CD4-positive, alpha-beta memory T cell (primary cell): ENCODE data around the gene PTPN4. TPM values are rescaled to one million over a fixed set of nuclear protein-coding genes. Genes with fewer than 3 reads are reported as not detected.

Experiments
- CTCF ChIA-PET: fragments of 350-600 bp; sonication (Branson Sonifier 250); formaldehyde crosslinking; loops from one replicate; lab custom pipeline; 2021; ENCODE audit warnings: inconsistent platforms; ENCODE audit not compliant: partially characterized antibody; lab: Charles Lee
- POLR2A ChIA-PET: fragments of 350-600 bp; sonication (Branson Sonifier 250); formaldehyde crosslinking; loops from one replicate; lab custom pipeline; 2021; ENCODE audit not compliant: partially characterized antibody; lab: Charles Lee
- DNase-seq, 5 donors: peaks; one replicate each; pipeline versions ENCODE4 v3.0.0 to v3.0.0-alpha.2; 2020 to 2022; ENCODE audit warnings: mixed read lengths in 1 of 5
- H3K27ac ChIP-seq: one replicate; pipeline ENCODE4 v1.7.0; 2013; ENCODE audit warnings: low read depth, low read length
- H3K27me3 ChIP-seq: 2 replicates; pipeline ENCODE4 v1.7.0; 2013; ENCODE audit warnings: mild to moderate bottlenecking, low read length, moderate library complexity; ENCODE audit not compliant: insufficient read depth
- H3K36me3 ChIP-seq: 2 replicates; pipeline ENCODE4 v1.7.0; 2013; ENCODE audit warnings: mild to moderate bottlenecking, low read length, moderate library complexity; ENCODE audit not compliant: insufficient read depth
- H3K4me1 ChIP-seq: 2 replicates; pipeline ENCODE4 v1.7.0; 2013; ENCODE audit warnings: mild to moderate bottlenecking, low read length, moderate library complexity; ENCODE audit not compliant: insufficient read depth
- H3K4me3 ChIP-seq, 2 donors: one replicate each; pipeline ENCODE4 v1.7.0; 2013; ENCODE audit warnings: low read length in 2 of 2, mild to moderate bottlenecking in 1 of 2
- H3K9me3 ChIP-seq, 2 donors: one replicate each; pipeline ENCODE4 v1.7.0; 2013; ENCODE audit warnings: low read length in 2 of 2, control low read depth in 1 of 2; ENCODE audit not compliant: control insufficient read depth in 1 of 2
- H3K27ac Mint-ChIP-seq, 7 donors: one replicate each; pipeline ENCODE4 v1.8.0; 2020 to 2021; ENCODE audit warnings: mixed read lengths in 7 of 7, mild to moderate bottlenecking in 6 of 7, inconsistent platforms in 3 of 7, moderate library complexity in 3 of 7
- H3K27me3 Mint-ChIP-seq, 2 donors: one replicate each; pipeline ENCODE4 v1.8.0; 2020 to 2021; ENCODE audit warnings: mixed read lengths in 2 of 2
- H3K36me3 Mint-ChIP-seq, 2 donors: one replicate each; pipeline ENCODE4 v1.8.0; 2020 to 2021; ENCODE audit warnings: mixed read lengths in 2 of 2, inconsistent platforms in 1 of 2, mild to moderate bottlenecking in 1 of 2
- H3K4me1 Mint-ChIP-seq, 4 donors: one replicate each; pipeline ENCODE4 v1.8.0; 2020 to 2021; ENCODE audit warnings: mixed read lengths in 4 of 4, mild to moderate bottlenecking in 1 of 4
- H3K4me3 Mint-ChIP-seq, 8 donors: one replicate each; pipeline ENCODE4 v1.8.0; 2020 to 2021; ENCODE audit warnings: mixed read lengths in 8 of 8, mild to moderate bottlenecking in 7 of 8, moderate library complexity in 6 of 8, inconsistent platforms in 3 of 8
- H3K9me3 Mint-ChIP-seq, 8 donors: one replicate each; pipeline ENCODE4 v1.8.0; 2020 to 2021; ENCODE audit warnings: mixed read lengths in 8 of 8, mild to moderate bottlenecking in 5 of 8, inconsistent platforms in 3 of 8, moderate library complexity in 1 of 8
- intact Hi-C: fragments of 100-400 bp; cut with micrococcal nuclease; formaldehyde crosslinking; loops from one replicate; pipeline ENCODE4 v1.15.1; 2023
- polyA plus RNA-seq, 2 donors: library from polyadenylated mRNA; unstranded; fragments of 300-500 nt; fragmentation: Illumina TruSeq; gene quantifications; one replicate each; pipeline ENCODE4 v1.2.3, GENCODE V29; 2021
- total RNA-seq, 2 experiments: library from RNA; stranded (reverse); gene quantifications; one replicate each; pipeline ENCODE4 v1.2.3, GENCODE V29; 2021

The PTPN4 gene
- total and polyA plus RNA-seq, 4 experiments from 2014 or later, result 83.1 to 137 (median 92.9) TPM

DNA sequence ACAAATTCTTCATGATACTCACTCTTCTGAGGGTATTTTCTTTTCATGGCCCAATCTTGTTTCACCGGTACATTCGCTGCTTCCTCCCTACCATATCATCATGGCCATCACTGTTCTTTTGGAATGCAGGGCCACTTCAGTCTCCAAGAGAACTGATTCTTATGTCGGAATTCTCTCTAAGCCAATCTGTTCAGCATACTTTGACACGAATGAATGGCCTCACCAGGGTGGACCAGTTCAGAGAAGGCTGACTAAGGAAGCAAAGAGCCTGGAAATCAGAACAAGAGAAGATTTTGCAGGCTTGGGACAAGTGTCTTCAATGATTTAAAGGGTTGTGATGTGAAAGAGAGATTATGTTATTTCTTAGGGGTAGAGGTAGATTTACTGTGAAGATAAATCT lies 248.1 kb downstream of the PTPN4 start:
- Mint-ChIP-seq H3K27me3 (peaks cover 0 to 2% of the 10 kb centered on the region in 2 donors), H3K36me3 (no peaks in the 10 kb centered on the region), H3K4me1 (peaks cover 5 to 7% (median 6%) of the 10 kb centered on the region in 4 donors), H3K4me3 (no peak overlapping the region), H3K27ac (peak overlapping the region in 1 of 7 donors; percentile 3), H3K9me3 (no peaks in the 10 kb centered on the region)
- H3K9me3 ChIP-seq, result no peaks in the 10 kb centered on the region
- CTCF ChIA-PET, result no interaction called here
- no peaks in the 10 kb centered on the region for H3K36me3 ChIP-seq
- POLR2A ChIA-PET, result no interaction called here
- H3K27ac ChIP-seq, result no peak overlapping the region
- no peaks in the 10 kb centered on the region for H3K27me3 ChIP-seq
- no peak for DNase-seq
- intact Hi-C loops, result no loop called here
- H3K4me1 ChIP-seq, result peaks cover 5% of the 10 kb centered on the region
- no peak overlapping the region for H3K4me3 ChIP-seq

DNA sequence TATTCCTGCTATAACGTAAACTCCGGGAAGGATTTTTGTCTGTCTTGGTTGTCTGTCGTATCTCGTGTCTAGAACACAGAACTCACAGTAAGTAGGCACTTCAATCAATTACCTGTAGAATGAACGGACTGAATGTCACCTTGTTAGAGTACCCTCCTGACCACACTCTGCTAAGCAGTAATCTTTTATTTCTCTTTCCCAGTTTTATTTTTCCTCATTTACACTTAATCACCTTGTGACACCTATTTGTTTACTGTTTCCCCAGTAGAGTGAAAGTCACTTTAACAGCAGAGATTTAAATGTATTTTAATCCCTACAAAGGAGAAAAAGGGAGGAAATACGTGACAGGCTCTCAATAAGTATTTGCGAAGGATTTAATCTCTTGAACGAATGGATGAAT lies 252.6 kb downstream of the PTPN4 start:
- peak overlapping the region in 6 of 7 donors; percentile 0 to 72 (median 37) for H3K27ac Mint-ChIP-seq
- no peaks in the 10 kb centered on the region for H3K9me3 Mint-ChIP-seq
- Histone ChIP-seq H3K4me3 (peak overlapping the region; percentile 52 to 76), H3K36me3 (no peaks in the 10 kb centered on the region), H3K9me3 (no peaks in the 10 kb centered on the region), H3K27ac (peak overlapping the region; percentile 55), H3K27me3 (no peaks in the 10 kb centered on the region), H3K4me1 (peaks cover 15% of the 10 kb centered on the region)
- CTCF ChIA-PET, result interaction anchor here (0.7 to 1.9 kb wide), 6 partner anchors 15 to 1838 kb away, joined by 3 to 7 read pairs (median 4); no protein-coding TSS in a partner anchor
- H3K4me3 Mint-ChIP-seq, result peak overlapping the region; percentile 66 to 84 (median 80)
- intact Hi-C loops, result loop anchor here (2.0 to 10.0 kb wide), 3 partner anchors 164 to 334 kb away; partner anchors contain the start of genes RALB and TMEM177
- peaks cover 13 to 20% (median 15%) of the 10 kb centered on the region in 4 donors for H3K4me1 Mint-ChIP-seq
- POLR2A ChIA-PET, result interaction anchor here (1.0 to 1.9 kb wide), 7 partner anchors 29 to 334 kb away, joined by 3 to 19 read pairs (median 5); partner anchors contain the start of gene TMEM177
- no peak for DNase-seq
- H3K36me3 Mint-ChIP-seq, result no peaks in the 10 kb centered on the region
- peaks cover 0 to 2% of the 10 kb centered on the region in 2 donors for H3K27me3 Mint-ChIP-seq

DNA sequence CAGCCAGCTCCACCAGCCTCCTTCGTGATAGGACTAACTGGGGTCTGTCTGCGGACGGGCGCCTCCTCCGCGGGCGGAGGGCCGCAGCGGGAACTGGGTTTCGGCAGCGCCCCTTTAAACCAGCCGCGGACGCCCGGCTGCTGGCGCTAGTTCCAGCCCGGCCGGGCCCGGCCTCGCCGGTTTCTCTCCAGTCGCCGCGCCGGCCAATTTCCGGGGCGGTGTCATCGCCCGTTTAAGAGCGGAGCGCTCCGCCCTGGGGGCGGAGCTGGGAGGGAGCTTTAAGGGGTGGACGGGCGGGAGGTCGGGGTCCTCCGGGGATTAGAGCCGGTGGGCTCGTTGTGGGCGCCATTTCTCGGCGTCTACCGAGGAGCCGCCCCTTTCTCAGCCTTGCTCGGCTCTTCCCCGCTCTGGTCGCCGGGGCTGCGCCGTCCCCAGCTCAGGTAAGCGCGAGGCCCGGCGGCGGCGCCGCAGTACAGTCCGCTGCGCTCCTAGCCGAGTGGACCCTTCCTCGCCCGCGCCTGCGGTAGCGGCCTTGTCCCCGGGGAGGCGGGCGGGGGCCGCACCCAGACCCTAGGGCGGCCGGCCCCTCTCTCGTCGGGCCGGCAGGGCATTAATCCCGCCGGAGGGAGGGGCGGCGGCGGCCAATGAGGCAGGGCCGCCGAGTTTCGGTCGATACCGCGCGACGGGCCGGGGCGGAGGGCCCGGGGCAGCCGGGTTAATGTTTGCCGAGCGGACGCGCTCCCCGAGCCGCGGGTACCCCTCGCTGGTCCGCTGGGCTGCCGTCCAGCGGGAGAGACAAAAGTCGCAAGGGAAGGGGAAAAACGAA lies 253.3 kb downstream of the PTPN4 start, which contains the start of gene EPB41L5:
TSS of gene EPB41L5 (plus strand) at position 307 of the 826 bp plus-strand sequence. CDS start 6,008 bp downstream, outside the sequence.
- Histone ChIP-seq H3K36me3 (no peaks in the 10 kb centered on the region), H3K27me3 (no peaks in the 10 kb centered on the region), H3K4me3 (peak within 1 kb of the TSS; percentile 52 to 76), H3K9me3 (no peaks in the 10 kb centered on the region), H3K27ac (peak within 1 kb of the TSS; percentile 55), H3K4me1 (peaks cover 15% of the 10 kb centered on the region)
- ChIA-PET CTCF (interaction anchor here (0.7 to 1.9 kb wide), 5 partner anchors 14 to 259 kb away, joined by 3 to 7 read pairs (median 4); no protein-coding TSS in a partner anchor), POLR2A (interaction anchor here (1.0 to 1.9 kb wide), 7 partner anchors 29 to 335 kb away, joined by 3 to 19 read pairs (median 5); partner anchors contain the start of gene TMEM177)
- Mint-ChIP-seq H3K27ac (peak within 1 kb of the TSS; percentile 0 to 86 (median 70)), H3K27me3 (peaks cover 0 to 2% of the 10 kb centered on the region in 2 donors), H3K4me1 (peaks cover 13 to 20% (median 15%) of the 10 kb centered on the region in 4 donors), H3K4me3 (peak within 1 kb of the TSS; percentile 82 to 87 (median 84)), H3K36me3 (no peaks in the 10 kb centered on the region), H3K9me3 (no peaks in the 10 kb centered on the region)
- intact Hi-C loops, result loop anchor here (1.0 to 10.0 kb wide), 5 partner anchors 96 to 334 kb away; partner anchors contain the start of genes PTPN4, RALB and TMEM177
- peak; percentile 63 to 74 (median 67) for DNase-seq

DNA sequence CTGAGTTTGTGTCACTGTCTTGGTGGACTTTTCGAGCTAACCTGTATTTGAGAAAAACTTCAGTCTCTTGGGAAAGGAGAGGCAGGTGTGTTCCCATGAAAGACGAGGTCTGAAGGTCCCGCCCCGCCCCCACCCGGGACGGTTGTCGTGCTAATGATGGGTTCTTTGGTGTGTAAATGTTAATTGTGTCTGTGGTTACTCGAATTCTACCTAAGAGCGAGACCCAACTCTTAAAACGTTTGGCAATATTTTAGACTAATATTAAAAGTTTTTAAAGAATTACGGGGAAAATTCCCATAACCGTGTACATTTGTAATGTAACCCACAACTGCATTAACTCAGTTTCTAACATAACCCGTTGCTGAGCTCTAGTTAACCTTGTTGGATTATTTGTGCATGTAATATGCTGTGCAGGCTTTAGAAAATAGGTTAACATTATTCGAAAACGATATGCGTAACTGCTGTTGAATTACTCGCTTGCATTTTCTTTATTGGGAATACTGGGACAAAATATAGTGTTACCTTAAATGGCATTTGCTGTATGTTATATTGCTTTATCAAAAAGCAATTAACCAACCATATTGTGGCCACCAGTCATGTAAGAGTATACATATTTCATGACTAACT lies 254.0 kb downstream of the PTPN4 start:
- Histone ChIP-seq H3K4me3 (peak overlapping the region; percentile 52 to 76), H3K4me1 (peaks cover 15% of the 10 kb centered on the region), H3K27me3 (no peaks in the 10 kb centered on the region), H3K36me3 (no peaks in the 10 kb centered on the region), H3K9me3 (no peaks in the 10 kb centered on the region), H3K27ac (peak overlapping the region; percentile 55)
- ChIA-PET POLR2A (interaction anchor here (1.0 to 1.9 kb wide), 5 partner anchors 30 to 163 kb away, joined by 3 to 19 read pairs (median 4); no protein-coding TSS in a partner anchor), CTCF (interaction anchor here (1.0 to 1.9 kb wide), 3 partner anchors 96 to 163 kb away, joined by 4 to 7 read pairs (median 6); no protein-coding TSS in a partner anchor)
- no peaks in the 10 kb centered on the region for H3K36me3 Mint-ChIP-seq
- peak in 1 of 5 donors; percentile 7 for DNase-seq
- peak overlapping the region; percentile 82 to 87 (median 84) for H3K4me3 Mint-ChIP-seq
- peak overlapping the region in 5 of 7 donors; percentile 15 to 86 (median 70) for H3K27ac Mint-ChIP-seq
- peaks cover 0 to 2% of the 10 kb centered on the region in 2 donors for H3K27me3 Mint-ChIP-seq
- peaks cover 13 to 20% (median 15%) of the 10 kb centered on the region in 4 donors for H3K4me1 Mint-ChIP-seq
- intact Hi-C loops, result loop anchor here (1.0 to 10.0 kb wide), 5 partner anchors 96 to 335 kb away; partner anchors contain the start of genes PTPN4, RALB and TMEM177
- no peaks in the 10 kb centered on the region for H3K9me3 Mint-ChIP-seq

DNA sequence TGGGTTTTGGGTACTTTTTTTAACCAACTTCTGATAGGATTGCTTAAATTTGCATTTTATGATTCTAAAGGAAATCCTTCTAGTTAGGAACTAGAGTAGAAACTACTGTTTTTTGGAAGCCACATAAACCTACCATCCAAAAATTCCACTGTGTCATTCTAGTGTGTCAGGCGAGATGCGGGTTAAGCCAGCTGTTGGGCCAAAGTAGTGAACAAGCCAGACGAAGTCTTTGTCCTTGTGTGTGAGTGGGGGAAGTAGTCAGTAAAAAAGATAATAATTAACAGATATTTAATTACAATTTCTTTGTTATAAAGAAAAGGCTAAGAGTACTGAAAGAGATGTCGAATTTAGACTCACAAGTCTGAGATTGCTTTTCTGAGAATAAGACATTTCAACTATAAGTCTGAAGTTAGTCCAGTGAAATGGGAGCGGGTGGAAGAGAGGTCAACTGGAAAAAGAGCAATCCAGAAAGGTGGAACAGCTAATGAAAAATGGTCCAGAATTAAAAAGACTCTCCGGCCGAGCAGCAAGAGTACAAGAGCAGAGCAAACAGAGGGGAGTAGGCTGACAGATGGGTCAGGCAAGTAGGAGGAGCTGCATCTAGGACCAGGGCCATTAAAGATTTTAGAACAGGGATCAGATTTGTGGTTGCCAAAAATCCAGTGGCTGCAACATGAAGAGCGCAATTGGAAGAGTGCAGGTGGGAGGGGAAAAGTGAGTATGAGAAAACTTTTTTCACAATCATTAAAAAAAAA lies 254.7 kb downstream of the PTPN4 start:
- DNase-seq, result no peak
- no peaks in the 10 kb centered on the region for H3K36me3 ChIP-seq
- Mint-ChIP-seq H3K27me3 (peaks cover 0 to 2% of the 10 kb centered on the region in 2 donors), H3K4me1 (peaks cover 13 to 20% (median 17%) of the 10 kb centered on the region in 4 donors), H3K9me3 (no peaks in the 10 kb centered on the region), H3K27ac (peak overlapping the region in 1 of 7 donors; percentile 58), H3K4me3 (peak overlapping the region; percentile 22 to 87 (median 73)), H3K36me3 (no peaks in the 10 kb centered on the region)
- no peaks in the 10 kb centered on the region for H3K27me3 ChIP-seq
- H3K27ac ChIP-seq, result no peak overlapping the region
- ChIA-PET POLR2A (interaction anchor here (1.0 kb wide), 1 partner anchor 156 kb away, joined by 3 read pairs; no protein-coding TSS in a partner anchor), CTCF (no interaction called here)
- no peaks in the 10 kb centered on the region for H3K9me3 ChIP-seq
- intact Hi-C loops, result loop anchor here (10.0 kb wide), 1 partner anchor 240 kb away; the partner anchor contains the start of gene RALB
- H3K4me1 ChIP-seq, result peaks cover 15% of the 10 kb centered on the region
- no peak overlapping the region for H3K4me3 ChIP-seq

DNA sequence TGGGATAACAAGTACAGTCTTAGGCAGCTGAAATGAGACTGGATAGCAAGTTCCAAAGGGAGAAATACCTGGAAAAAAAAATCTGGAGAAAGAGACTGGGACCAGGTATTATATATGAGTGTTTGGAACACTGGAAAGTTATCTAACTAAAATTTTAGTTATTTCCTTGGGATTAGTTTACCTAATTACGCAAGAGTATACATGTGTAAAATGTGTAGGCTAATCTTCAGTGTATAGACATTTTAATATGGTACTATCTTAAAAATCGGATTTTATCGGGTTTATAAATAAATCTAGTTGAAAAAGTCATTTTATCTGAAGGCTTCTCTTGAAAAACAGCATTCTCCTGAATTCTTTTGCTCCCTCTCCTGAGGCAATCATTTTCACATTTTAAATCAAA lies 257.1 kb downstream of the PTPN4 start:
- no peak for DNase-seq
- H3K27ac ChIP-seq, result no peak overlapping the region
- POLR2A ChIA-PET, result no interaction called here
- Mint-ChIP-seq H3K36me3 (peaks cover 0 to 4% of the 10 kb centered on the region in 2 donors), H3K27me3 (no peaks in the 10 kb centered on the region), H3K4me1 (peaks cover 13 to 20% (median 17%) of the 10 kb centered on the region in 4 donors), H3K4me3 (no peak overlapping the region), H3K9me3 (no peaks in the 10 kb centered on the region), H3K27ac (no peak overlapping the region)
- H3K27me3 ChIP-seq, result no peaks in the 10 kb centered on the region
- intact Hi-C loops, result loop anchor here (10.0 kb wide), 1 partner anchor 238 kb away; the partner anchor contains the start of gene RALB
- H3K4me1 ChIP-seq, result peaks cover 15% of the 10 kb centered on the region
- no peaks in the 10 kb centered on the region for H3K36me3 ChIP-seq
- CTCF ChIA-PET, result no interaction called here
- no peaks in the 10 kb centered on the region for H3K9me3 ChIP-seq
- H3K4me3 ChIP-seq, result no peak overlapping the region
